Neural cell (in vitro differentiated cells): Measurements from ENCODE around the gene CADM4. TPM values are rescaled to one million over a fixed set of nuclear protein-coding genes. Genes with fewer than 3 reads are reported as not detected.

ENCODE experiments used
- H2AFZ ChIP-seq: fragments of 200-600, 300-800 bp; sonication (generic), shearing (Covaris generic); 2 replicates; pipeline ENCODE4 v1.6.0; 2014; ENCODE audit warnings: low read depth, mild to moderate bottlenecking, antibody characterized with exemption, low read length, moderate library complexity
- H3F3A ChIP-seq: fragments of 200-600 bp; shearing (Covaris generic); 2 replicates; pipeline ENCODE4 v1.6.1; 2016; ENCODE audit warnings: mild to moderate bottlenecking, moderate library complexity, mixed read lengths, antibody characterized with exemption, low read length; ENCODE audit not compliant: insufficient read depth, poor library complexity, severe bottlenecking
- H3K27ac ChIP-seq: fragments of 200-600, 300-800 bp; sonication (generic), shearing (Covaris generic); 2 replicates; pipeline ENCODE4 v1.5.1; 2014; ENCODE audit warnings: mild to moderate bottlenecking, low read length, moderate library complexity
- H3K27me3 ChIP-seq: fragments of 300-800, 200-600 bp; sonication (generic), shearing (Covaris generic); 2 replicates; pipeline ENCODE4 v1.6.0; 2014; ENCODE audit warnings: mild to moderate bottlenecking, low read depth, low read length, moderate library complexity; ENCODE audit not compliant: insufficient read depth
- H3K36me3 ChIP-seq: fragments of 300-800, 200-600 bp; sonication (generic), shearing (Covaris generic); 2 replicates; pipeline ENCODE4 v1.5.1; 2014; ENCODE audit warnings: mild to moderate bottlenecking, antibody characterized with exemption, low read length, moderate library complexity; ENCODE audit not compliant: insufficient read depth
- H3K4me2 ChIP-seq: fragments of 300-800, 200-600 bp; sonication (generic), shearing (Covaris generic); 2 replicates; pipeline ENCODE4 v1.6.0; 2014; ENCODE audit warnings: mild to moderate bottlenecking, low read length
- H3K4me3 ChIP-seq: fragments of 300-800, 200-600 bp; sonication (generic), shearing (Covaris generic); 2 replicates; pipeline ENCODE4 v1.5.1; 2014; ENCODE audit warnings: mild to moderate bottlenecking, low read length, moderate library complexity
- H3K79me2 ChIP-seq: fragments of 200-600 bp; shearing (Covaris generic); replicated peaks from 2 replicates; pipeline ENCODE4 v1.6.0; 2014; ENCODE audit warnings: mild to moderate bottlenecking, low read length, moderate library complexity; ENCODE audit not compliant: insufficient read depth
- H3K9ac ChIP-seq: fragments of 300-800, 200-600 bp; sonication (generic), shearing (Covaris generic); 2 replicates; pipeline ENCODE4 v1.6.1; 2016; ENCODE audit warnings: mild to moderate bottlenecking, low read length, mixed read lengths
- H3K9me2 ChIP-seq: fragments of 200-600 bp; shearing (Covaris generic); 2 replicates; pipeline ENCODE4 v1.6.1; 2016; ENCODE audit warnings: mild to moderate bottlenecking, low read length, mixed read lengths; ENCODE audit not compliant: insufficient read depth
- H3K9me3 ChIP-seq: fragments of 200-600, 300-800 bp; sonication (generic), shearing (Covaris generic); 2 replicates; pipeline ENCODE4 v1.6.1; 2016; ENCODE audit warnings: mild to moderate bottlenecking, mixed run types, low read length, moderate library complexity, mixed read lengths
- H4K20me1 ChIP-seq: fragments of 200-600 bp; shearing (Covaris generic); 2 replicates; pipeline ENCODE4 v1.6.1; 2016; ENCODE audit warnings: mild to moderate bottlenecking, mixed run types; ENCODE audit not compliant: insufficient read depth
- CTCF ChIP-seq: fragments of 450-650 bp; IDR thresholded peaks from 2 replicates; pipeline ENCODE4 v1.5.1; 2014; ENCODE audit warnings: antibody characterized with exemption, mild to moderate bottlenecking, moderate library complexity; ENCODE audit not compliant: poor library complexity, severe bottlenecking
- EP300 ChIP-seq: fragments of 450-650 bp; conservative IDR thresholded peaks from 2 replicates; pipeline ENCODE4 v1.6.1; 2014; ENCODE audit warnings: antibody characterized with exemption, mild to moderate bottlenecking, moderate library complexity; ENCODE audit not compliant: poor library complexity, severe bottlenecking
- EZH2 ChIP-seq: fragments of 200-600, 300-800 bp; shearing (Covaris generic), sonication (generic); IDR thresholded peaks from 2 replicates; pipeline ENCODE4 v1.6.1; 2014; ENCODE audit warnings: antibody characterized with exemption, low read length, borderline replicate concordance, mild to moderate bottlenecking; ENCODE audit not compliant: insufficient read depth, poor library complexity, severe bottlenecking
- MXI1 ChIP-seq: fragments of 450-650 bp; conservative IDR thresholded peaks from 2 replicates; pipeline ENCODE4 v1.6.1; 2014; ENCODE audit warnings: antibody characterized with exemption, mild to moderate bottlenecking; ENCODE audit not compliant: poor library complexity, severe bottlenecking
- POLR2AphosphoS5 ChIP-seq: IDR thresholded peaks from 2 replicates; pipeline ENCODE4 v1.6.1; 2012
- RAD21 ChIP-seq: fragments of 450-650 bp; conservative IDR thresholded peaks from 2 replicates; pipeline ENCODE4 v1.6.1; 2014; ENCODE audit warnings: antibody characterized with exemption, mild to moderate bottlenecking, moderate library complexity
- REST ChIP-seq: IDR thresholded peaks from 2 replicates; pipeline ENCODE4 v1.6.1; 2012; ENCODE audit warnings: borderline replicate concordance
- SMC3 ChIP-seq: fragments of 450-650 bp; conservative IDR thresholded peaks from 2 replicates; pipeline ENCODE4 v1.6.1; 2014; ENCODE audit warnings: antibody characterized with exemption, mild to moderate bottlenecking, moderate library complexity; ENCODE audit not compliant: poor library complexity
- TAF1 ChIP-seq: IDR thresholded peaks from 2 replicates; pipeline ENCODE4 v1.6.1; 2012; ENCODE audit warnings: low read depth
- polyA plus RNA-seq: library from polyadenylated mRNA; depleted of rRNA; stranded (reverse); fragments of >200 nt; gene quantifications from 2 replicates; pipeline ENCODE4 v1.2.3, GENCODE V29; 2014

CADM4 gene
- polyA plus RNA-seq, 1 donor from 2014 or later: 211 TPM

- Histone ChIP-seq H3K4me3 (peak overlapping the region; percentile 99), H3F3A (no peaks in the 10 kb centered on the region), H3K79me2 (peaks cover 42% of the 10 kb centered on the region), H3K4me2 (peak overlapping the region; percentile 78), H3K9me2 (no peaks in the 10 kb centered on the region), H3K9ac (peak overlapping the region; percentile 99), H3K9me3 (no peaks in the 10 kb centered on the region), H3K27me3 (no peaks in the 10 kb centered on the region), H3K27ac (peak overlapping the region; percentile 99), H2AFZ (peak overlapping the region; percentile 48), H3K36me3 (no peaks in the 10 kb centered on the region), H4K20me1 (peaks cover 4% of the 10 kb centered on the region)
- TF ChIP-seq MXI1 (peak; percentile 42), CTCF (peak; percentile 84), POLR2AphosphoS5 (peak; percentile 56), EP300 (no peak), TAF1 (peak; percentile 12), RAD21 (peak; percentile 71), REST (peak; percentile 56), EZH2 (no peak), SMC3 (peak; percentile 75)
These were observed 44.7 kb downstream of the CADM4 start for GRCh38 chr19:43594710-43595604.

- peak overlapping the region; percentile 99 for H3K27ac ChIP-seq
- TF ChIP-seq TAF1 (no peak), EZH2 (no peak), RAD21 (no peak), REST (no peak), SMC3 (no peak), EP300 (no peak), MXI1 (no peak), POLR2AphosphoS5 (no peak), CTCF (no peak)
- peak overlapping the region; percentile 99 for H3K4me3 ChIP-seq
- peak overlapping the region; percentile 78 for H3K4me2 ChIP-seq
- H3F3A ChIP-seq: no peaks in the 10 kb centered on the region
- H3K79me2 ChIP-seq: peaks cover 42% of the 10 kb centered on the region
- H3K27me3 ChIP-seq: no peaks in the 10 kb centered on the region
- no peaks in the 10 kb centered on the region for H3K9me2 ChIP-seq
- H3K9ac ChIP-seq: peak overlapping the region; percentile 99
- H3K9me3 ChIP-seq: no peaks in the 10 kb centered on the region
- H2AFZ ChIP-seq: no peak overlapping the region
- H4K20me1 ChIP-seq: peaks cover 4% of the 10 kb centered on the region
- H3K36me3 ChIP-seq: no peaks in the 10 kb centered on the region
These were observed 45.5 kb downstream of the CADM4 start for GRCh38 chr19:43594081-43594697.
